ENCODE measurements around the gene ACBD4.

ACBD4 gene

DNA sequence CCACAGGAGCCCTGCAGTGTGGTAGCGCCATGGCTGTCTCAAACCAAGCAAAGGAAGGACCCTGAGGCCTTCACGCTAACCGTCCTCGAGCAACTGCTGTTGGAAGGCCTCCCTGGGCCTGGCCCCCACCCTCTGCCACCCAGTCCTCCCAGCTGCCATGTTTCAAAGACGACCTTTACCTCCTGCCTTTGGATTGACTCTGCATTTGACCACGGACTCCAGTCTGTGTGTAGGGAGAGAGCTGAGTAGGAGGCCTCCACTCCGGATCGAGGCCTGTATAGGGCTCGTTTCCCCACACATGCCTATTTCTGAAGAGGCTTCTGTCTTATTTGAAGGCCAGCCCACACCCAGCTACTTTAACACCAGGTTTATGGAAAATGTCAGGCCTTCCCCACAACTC is 27.4 kb upstream of the ACBD4 start:
- Histone ChIP-seq H3K4me2 (ENCODE audit: low read depth, low read length, poor library complexity, severe bottlenecking) (no peak overlapping the region), H3K27me3 (ENCODE audit: insufficient read depth, low read length, poor library complexity, severe bottlenecking) (no peaks in the 10 kb centered on the region), H3F3A (ENCODE audit: low read depth) (no peaks in the 10 kb centered on the region), H3K79me2 (ENCODE audit: insufficient read depth, low read length) (no peaks in the 10 kb centered on the region), H3K36me3 (ENCODE audit: insufficient read depth, low read length) (peaks cover 50% of the 10 kb centered on the region; the same call in 1 of the 2 replicates), H3K9me3 (ENCODE audit: insufficient read depth, low read depth, low read length) (no peaks in the 10 kb centered on the region), H3K4me3 (ENCODE audit: low read length, poor library complexity, severe bottlenecking) (no peak overlapping the region), H3K4me1 (ENCODE audit: insufficient read depth, low read length, poor library complexity, severe bottlenecking) (no peaks in the 10 kb centered on the region), H3K9ac (ENCODE audit: low read depth, low read length, poor library complexity, severe bottlenecking) (no peak overlapping the region), H3K9me2 (replicated peaks; ENCODE audit: low read depth, low read length) (no peaks in the 10 kb centered on the region), H2AFZ (ENCODE audit: low read length) (no peak overlapping the region), H4K20me1 (ENCODE audit: insufficient read depth, low read length, poor library complexity, severe bottlenecking) (no peaks in the 10 kb centered on the region)
- TF ChIP-seq EZH2phosphoT487 (IDR thresholded peaks at IDR 0.05; ENCODE audit: borderline replicate concordance), result no peak
- no peak for TF ChIP-seq CTCF (conservative IDR thresholded peaks at IDR 0.05; ENCODE audit: low read length)

DNA sequence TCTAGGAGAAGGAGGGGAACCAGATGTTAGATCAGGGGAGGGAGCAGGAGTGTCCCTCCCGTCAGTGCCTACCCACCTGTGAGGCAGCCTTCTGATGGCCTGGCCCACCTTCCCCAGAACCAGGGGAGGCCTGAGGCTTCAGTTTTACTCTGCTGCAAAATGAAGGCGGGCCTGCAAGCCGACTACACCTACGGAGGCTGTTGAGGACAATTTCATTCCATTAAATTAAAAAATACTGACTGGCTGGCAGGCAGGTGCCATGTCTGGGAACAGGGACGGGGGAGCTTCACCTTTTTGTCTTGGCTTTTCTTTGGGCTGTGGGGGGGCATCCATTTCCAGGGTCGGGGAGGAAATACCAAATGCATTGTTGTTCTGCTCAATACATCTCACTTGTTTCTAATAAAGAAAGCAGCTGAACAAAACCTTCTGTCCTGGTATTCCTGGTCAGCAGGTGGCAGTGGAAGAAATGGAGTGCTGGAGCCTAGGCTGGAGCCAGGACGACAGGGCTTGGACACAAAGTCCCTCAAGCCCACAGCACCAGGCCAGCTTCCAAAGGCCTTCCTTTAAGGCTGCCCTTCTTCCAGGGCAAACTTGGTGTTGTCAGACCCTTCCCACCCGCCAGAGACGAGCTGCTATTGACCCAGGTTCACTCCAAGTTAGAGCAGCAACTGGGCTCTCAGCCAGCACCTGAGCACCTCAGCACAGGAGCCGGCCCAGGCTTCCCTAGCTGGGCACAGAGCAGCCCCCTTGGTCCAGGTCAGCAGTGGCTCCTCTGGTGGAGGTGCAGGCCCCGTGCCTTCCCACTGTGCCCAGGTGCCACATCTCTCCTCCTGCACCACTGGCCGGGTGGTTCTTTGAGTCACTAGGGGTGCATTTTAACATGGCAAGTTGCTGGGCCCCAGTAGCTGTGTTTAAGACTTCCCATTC is 26.6 kb upstream of the ACBD4 start:
- H4K20me1 ChIP-seq (ENCODE audit: insufficient read depth, low read length, poor library complexity, severe bottlenecking), result no peaks in the 10 kb centered on the region
- H3F3A ChIP-seq (ENCODE audit: low read depth), result no peaks in the 10 kb centered on the region
- H3K79me2 ChIP-seq (ENCODE audit: insufficient read depth, low read length), result no peaks in the 10 kb centered on the region
- no peaks in the 10 kb centered on the region for H3K9me2 ChIP-seq (replicated peaks; ENCODE audit: low read depth, low read length)
- H3K9me3 ChIP-seq (ENCODE audit: insufficient read depth, low read depth, low read length), result no peaks in the 10 kb centered on the region
- no peak overlapping the region for H3K9ac ChIP-seq (ENCODE audit: low read depth, low read length, poor library complexity, severe bottlenecking)
- no peaks in the 10 kb centered on the region for H3K27me3 ChIP-seq (ENCODE audit: insufficient read depth, low read length, poor library complexity, severe bottlenecking)
- H3K4me2 ChIP-seq (ENCODE audit: low read depth, low read length, poor library complexity, severe bottlenecking), result no peak overlapping the region
- TF ChIP-seq CTCF (conservative IDR thresholded peaks at IDR 0.05; ENCODE audit: low read length) (no peak), EZH2phosphoT487 (IDR thresholded peaks at IDR 0.05; ENCODE audit: borderline replicate concordance) (no peak)
- peaks cover 42% of the 10 kb centered on the region; the same call in 1 of the 2 replicates for H3K36me3 ChIP-seq (ENCODE audit: insufficient read depth, low read length)
- no peaks in the 10 kb centered on the region for H3K4me1 ChIP-seq (ENCODE audit: insufficient read depth, low read length, poor library complexity, severe bottlenecking)
- H2AFZ ChIP-seq (ENCODE audit: low read length), result no peak overlapping the region
- H3K4me3 ChIP-seq (ENCODE audit: low read length, poor library complexity, severe bottlenecking), result no peak overlapping the region

- Histone ChIP-seq H4K20me1 (ENCODE audit: insufficient read depth, low read length, poor library complexity, severe bottlenecking) (no peaks in the 10 kb centered on the region), H3K4me1 (ENCODE audit: insufficient read depth, low read length, poor library complexity, severe bottlenecking) (no peaks in the 10 kb centered on the region)
These were observed 24.5 kb upstream of the ACBD4 start for GRCh38 chr17:45110676-45111611.

More at GRCh38 chr17:45110676-45111611, 24.5 kb upstream of the ACBD4 start:
- H3K27me3 ChIP-seq (ENCODE audit: insufficient read depth, low read length, poor library complexity, severe bottlenecking), result no peaks in the 10 kb centered on the region
- no peak for TF ChIP-seq CTCF (conservative IDR thresholded peaks at IDR 0.05; ENCODE audit: low read length)
- no peak for TF ChIP-seq EZH2phosphoT487 (IDR thresholded peaks at IDR 0.05; ENCODE audit: borderline replicate concordance)
- no peaks in the 10 kb centered on the region for H3K9me3 ChIP-seq (ENCODE audit: insufficient read depth, low read depth, low read length)
- peaks cover 21% of the 10 kb centered on the region; the same call in 1 of the 2 replicates for H3K36me3 ChIP-seq (ENCODE audit: insufficient read depth, low read length)
- H3F3A ChIP-seq (ENCODE audit: low read depth), result no peaks in the 10 kb centered on the region
- H3K9me2 ChIP-seq (replicated peaks; ENCODE audit: low read depth, low read length), result no peaks in the 10 kb centered on the region
- no peaks in the 10 kb centered on the region for H3K79me2 ChIP-seq (ENCODE audit: insufficient read depth, low read length)
- H3K9ac ChIP-seq (ENCODE audit: low read depth, low read length, poor library complexity, severe bottlenecking), result no peak overlapping the region
- H2AFZ ChIP-seq (ENCODE audit: low read length), result no peak overlapping the region
- no peak overlapping the region for H3K4me2 ChIP-seq (ENCODE audit: low read depth, low read length, poor library complexity, severe bottlenecking)
- H3K4me3 ChIP-seq (ENCODE audit: low read length, poor library complexity, severe bottlenecking), result no peak overlapping the region

All from Loucy (cell line).